Colonic mucosa (tissue), 4 donors: ENCODE data around the gene CD200R1L. TPM values are rescaled to one million over a fixed set of nuclear protein-coding genes. Genes with fewer than 3 reads are reported as not detected.

Experiments
- DNase-seq: peaks from one replicate; pipeline ENCODE4 v3.0.0-alpha.2; 2020
- H3K27ac ChIP-seq: fragments of 200-600 bp; one replicate; pipeline ENCODE4 v1.8.0; 2021
- H3K27me3 ChIP-seq: fragments of 200-600 bp; one replicate; pipeline ENCODE4 v1.8.0; 2021
- H3K36me3 ChIP-seq: fragments of 200-600 bp; one replicate; pipeline ENCODE4 v1.8.0; 2021
- H3K4me1 ChIP-seq: fragments of 200-600 bp; one replicate; pipeline ENCODE4 v1.8.0; 2021; ENCODE audit warnings: mild to moderate bottlenecking
- H3K4me3 ChIP-seq: fragments of 200-600 bp; one replicate; pipeline ENCODE4 v1.8.0; 2021
- H3K9ac ChIP-seq, 2 donors: one replicate each; pipeline ENCODE4 v1.7.0; 2013; ENCODE audit warnings: control low read depth in 2 of 2, low read depth in 2 of 2, low read length in 2 of 2
- H3K9me3 ChIP-seq: fragments of 200-600 bp; one replicate; pipeline ENCODE4 v1.8.0; 2021
- intact Hi-C: fragments of 100-400 bp; cut with DNase I; formaldehyde crosslinking; loops from one replicate; pipeline ENCODE4 v1.14.1; 2022
- total RNA-seq, 2 donors: library from RNA; stranded (reverse); fragmentation: NEBNext Ultra II Directional in 1 of 2; extraction: Animal tissue kit (Norgen Biotek cat#: 25700) in 1 of 2; gene quantifications; one replicate each; pipeline ENCODE4 v1.2.1, GENCODE V29; 2021
- TF ChIP-seq, protein P1 (sequence below): fragments of 200-600 bp; IDR thresholded peaks from one replicate; pipeline ENCODE4 v1.8.0; 2022; ENCODE audit warnings: antibody characterized with exemption, mild to moderate bottlenecking
- donor health status: healthy.
- donor health status: DM: no; HTN: no; CAD: no.
- donor health status: DM: no; HTN: no; CAD: no.

CD200R1L gene, protein sequence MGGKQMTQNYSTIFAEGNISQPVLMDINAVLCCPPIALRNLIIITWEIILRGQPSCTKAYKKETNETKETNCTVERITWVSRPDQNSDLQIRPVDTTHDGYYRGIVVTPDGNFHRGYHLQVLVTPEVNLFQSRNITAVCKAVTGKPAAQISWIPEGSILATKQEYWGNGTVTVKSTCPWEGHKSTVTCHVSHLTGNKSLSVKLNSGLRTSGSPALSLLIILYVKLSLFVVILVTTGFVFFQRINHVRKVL
- not detected for total RNA-seq

DNA sequence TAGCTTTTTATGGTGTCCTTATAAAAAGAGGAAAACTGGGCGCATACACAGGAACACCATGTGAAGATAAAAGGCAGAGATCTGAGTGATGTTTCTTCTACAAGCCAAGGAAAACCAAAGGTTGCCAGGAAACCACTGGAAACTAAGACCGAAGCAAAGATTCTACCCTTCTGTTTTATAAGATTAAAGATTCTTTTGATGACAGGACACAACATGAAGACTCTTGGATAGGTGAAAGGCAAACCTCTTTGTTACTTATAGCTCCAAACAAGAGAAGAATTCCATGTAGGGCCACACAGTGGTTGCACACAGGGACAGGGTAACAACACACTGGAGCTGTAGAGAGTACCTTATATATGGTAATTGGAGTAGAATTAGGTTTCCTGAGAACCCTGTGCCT lies at the start of gene CD200R1L:
CD200R1L (minus strand) TSS at position 101 of the 400 bp plus-strand sequence. CDS start 17,497 bp downstream, outside the sequence.
- no peak for DNase-seq
- H3K4me3 ChIP-seq = no peak within 1 kb of the TSS
- no peak within 1 kb of the TSS for H3K9ac ChIP-seq
- no peaks in the 10 kb centered on the region for H3K27me3 ChIP-seq
- H3K36me3 ChIP-seq = no peaks in the 10 kb centered on the region
- H3K4me1 ChIP-seq = no peaks in the 10 kb centered on the region
- TF ChIP-seq, protein P1, sequence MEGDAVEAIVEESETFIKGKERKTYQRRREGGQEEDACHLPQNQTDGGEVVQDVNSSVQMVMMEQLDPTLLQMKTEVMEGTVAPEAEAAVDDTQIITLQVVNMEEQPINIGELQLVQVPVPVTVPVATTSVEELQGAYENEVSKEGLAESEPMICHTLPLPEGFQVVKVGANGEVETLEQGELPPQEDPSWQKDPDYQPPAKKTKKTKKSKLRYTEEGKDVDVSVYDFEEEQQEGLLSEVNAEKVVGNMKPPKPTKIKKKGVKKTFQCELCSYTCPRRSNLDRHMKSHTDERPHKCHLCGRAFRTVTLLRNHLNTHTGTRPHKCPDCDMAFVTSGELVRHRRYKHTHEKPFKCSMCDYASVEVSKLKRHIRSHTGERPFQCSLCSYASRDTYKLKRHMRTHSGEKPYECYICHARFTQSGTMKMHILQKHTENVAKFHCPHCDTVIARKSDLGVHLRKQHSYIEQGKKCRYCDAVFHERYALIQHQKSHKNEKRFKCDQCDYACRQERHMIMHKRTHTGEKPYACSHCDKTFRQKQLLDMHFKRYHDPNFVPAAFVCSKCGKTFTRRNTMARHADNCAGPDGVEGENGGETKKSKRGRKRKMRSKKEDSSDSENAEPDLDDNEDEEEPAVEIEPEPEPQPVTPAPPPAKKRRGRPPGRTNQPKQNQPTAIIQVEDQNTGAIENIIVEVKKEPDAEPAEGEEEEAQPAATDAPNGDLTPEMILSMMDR = no peak
- intact Hi-C loops = no loop called here
- no peaks in the 10 kb centered on the region for H3K9me3 ChIP-seq
- no peak within 1 kb of the TSS for H3K27ac ChIP-seq

- no peaks in the 10 kb centered on the region for H3K9me3 ChIP-seq
- no peak for DNase-seq
- TF ChIP-seq, protein P1 = no peak
- intact Hi-C loops = no loop called here
- H3K4me1 ChIP-seq = no peaks in the 10 kb centered on the region
- no peak overlapping the region for H3K27ac ChIP-seq
- no peak overlapping the region for H3K9ac ChIP-seq
- no peaks in the 10 kb centered on the region for H3K27me3 ChIP-seq
- H3K36me3 ChIP-seq = no peaks in the 10 kb centered on the region
- no peak overlapping the region for H3K4me3 ChIP-seq
Measured at GRCh38 chr3:112894258-112894657, 47.6 kb upstream of the CD200R1L start.

DNA sequence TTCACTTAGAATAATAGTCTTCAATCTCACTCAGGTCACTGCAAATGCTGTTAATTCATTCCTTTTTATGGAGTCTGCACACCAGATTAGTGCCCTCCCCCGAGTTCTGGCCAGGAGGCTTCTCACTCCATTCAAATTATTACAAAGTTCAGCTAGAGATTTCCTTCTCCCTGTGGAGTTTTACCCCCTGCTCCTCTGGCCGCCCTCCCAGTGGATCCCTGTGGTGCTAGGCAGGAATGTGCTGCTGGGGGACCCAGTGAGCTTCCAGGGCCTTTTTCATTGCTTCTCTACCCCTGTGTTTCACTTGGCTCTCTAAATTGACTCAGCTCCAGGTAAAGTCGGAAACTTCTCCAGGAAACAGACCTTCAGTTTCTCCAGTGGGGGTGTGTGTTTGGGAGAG lies 42.7 kb upstream of the CD200R1L start:
- Histone ChIP-seq H3K4me3 (no peak overlapping the region), H3K27me3 (no peaks in the 10 kb centered on the region), H3K36me3 (no peaks in the 10 kb centered on the region), H3K9me3 (no peaks in the 10 kb centered on the region), H3K4me1 (no peaks in the 10 kb centered on the region), H3K27ac (no peak overlapping the region), H3K9ac (no peak overlapping the region)
- DNase-seq = no peak
- TF ChIP-seq, protein P1 = no peak
- intact Hi-C loops = no loop called here

GRCh38 chr3:112888381-112889085 lies 41.9 kb upstream of the CD200R1L start:
- Histone ChIP-seq H3K9ac (no peak overlapping the region), H3K4me3 (no peak overlapping the region), H3K9me3 (no peaks in the 10 kb centered on the region), H3K36me3 (no peaks in the 10 kb centered on the region), H3K27me3 (no peaks in the 10 kb centered on the region), H3K27ac (no peak overlapping the region), H3K4me1 (no peaks in the 10 kb centered on the region)
- TF ChIP-seq, protein P1 = no peak
- intact Hi-C loops = no loop called here
- no peak for DNase-seq

GRCh38 chr3:112884678-112885290 lies 38.1 kb upstream of the CD200R1L start:
- H3K9ac ChIP-seq = no peak overlapping the region
- H3K4me1 ChIP-seq = no peaks in the 10 kb centered on the region
- H3K27ac ChIP-seq = no peak overlapping the region
- no peaks in the 10 kb centered on the region for H3K9me3 ChIP-seq
- no peak for DNase-seq
- no peak overlapping the region for H3K4me3 ChIP-seq
- H3K36me3 ChIP-seq = no peaks in the 10 kb centered on the region
- intact Hi-C loops = no loop called here
- TF ChIP-seq, protein P1 = no peak
- H3K27me3 ChIP-seq = no peaks in the 10 kb centered on the region
